GM21529 (cell line): ENCODE results near the gene CNTNAP1.

Experiments used
- ATAC-seq: cut with Tn5 transposase; IDR thresholded peaks from one replicate; pipeline ENCODE4 v1.9.1; 2021; ENCODE audit not compliant: unreplicated experiment

CNTNAP1 gene

GRCh38 chr17:42685831-42686230 is 3.5 kb downstream of the CNTNAP1 start:
- no peak for ATAC-seq

GRCh38 chr17:42686520-42687128 is 4.3 kb downstream of the CNTNAP1 start:
- ATAC-seq = no peak

DNA sequence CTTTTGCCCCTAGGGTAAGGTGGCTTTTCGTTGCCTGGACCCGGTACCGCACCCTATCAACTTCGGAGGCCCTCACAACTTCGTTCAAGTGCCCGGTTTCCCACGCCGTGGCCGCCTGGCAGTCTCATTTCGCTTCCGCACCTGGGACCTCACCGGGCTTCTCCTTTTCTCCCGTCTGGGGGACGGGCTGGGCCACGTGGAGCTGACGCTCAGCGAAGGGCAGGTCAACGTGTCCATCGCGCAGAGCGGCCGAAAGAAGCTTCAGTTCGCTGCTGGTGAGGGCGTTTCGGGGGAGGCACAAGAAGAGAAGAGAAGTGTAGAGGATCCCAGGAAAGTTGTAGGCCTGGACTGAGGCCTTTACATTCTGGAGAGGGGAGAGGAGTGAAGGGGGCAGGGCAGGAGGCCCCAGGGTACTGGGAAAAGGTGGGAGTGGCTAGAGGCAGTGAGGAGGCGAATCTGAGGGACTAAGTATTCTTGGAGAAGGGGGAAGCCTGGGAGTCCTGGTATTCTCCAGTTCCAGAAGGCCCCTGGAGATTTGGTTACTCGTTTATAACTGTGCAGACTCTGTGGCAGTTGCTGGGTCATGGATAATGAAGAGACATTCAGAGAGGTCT is 5.5 kb downstream of the CNTNAP1 start:
- ATAC-seq = no peak

- no peak for ATAC-seq
Observed at GRCh38 chr17:42690596-42690995, 8.3 kb downstream of the CNTNAP1 start.

DNA sequence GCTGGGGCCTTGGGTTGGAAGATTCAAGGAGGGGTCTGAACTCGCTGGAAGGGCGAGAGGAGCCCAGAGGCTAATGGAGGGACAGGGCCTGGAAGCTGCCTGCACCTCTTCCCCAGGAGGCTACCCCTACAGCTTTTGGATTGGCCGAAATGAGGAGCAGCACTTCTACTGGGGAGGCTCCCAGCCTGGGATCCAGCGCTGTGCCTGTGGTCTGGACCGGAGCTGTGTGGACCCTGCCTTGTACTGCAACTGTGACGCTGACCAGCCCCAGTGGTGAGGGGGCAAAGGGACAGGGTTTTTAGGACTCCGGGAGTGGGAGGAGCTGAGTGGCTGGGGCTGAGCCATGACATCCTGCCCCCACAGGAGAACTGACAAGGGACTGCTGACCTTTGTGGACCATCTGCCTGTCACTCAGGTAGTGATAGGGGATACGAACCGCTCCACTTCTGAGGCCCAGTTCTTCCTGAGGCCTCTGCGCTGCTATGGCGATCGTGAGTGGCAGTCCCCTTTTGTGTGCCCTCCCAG is 8.8 kb downstream of the CNTNAP1 start:
- no peak for ATAC-seq

GRCh38 chr17:42692489-42692888 is 10.2 kb downstream of the CNTNAP1 start:
- no peak for ATAC-seq

DNA sequence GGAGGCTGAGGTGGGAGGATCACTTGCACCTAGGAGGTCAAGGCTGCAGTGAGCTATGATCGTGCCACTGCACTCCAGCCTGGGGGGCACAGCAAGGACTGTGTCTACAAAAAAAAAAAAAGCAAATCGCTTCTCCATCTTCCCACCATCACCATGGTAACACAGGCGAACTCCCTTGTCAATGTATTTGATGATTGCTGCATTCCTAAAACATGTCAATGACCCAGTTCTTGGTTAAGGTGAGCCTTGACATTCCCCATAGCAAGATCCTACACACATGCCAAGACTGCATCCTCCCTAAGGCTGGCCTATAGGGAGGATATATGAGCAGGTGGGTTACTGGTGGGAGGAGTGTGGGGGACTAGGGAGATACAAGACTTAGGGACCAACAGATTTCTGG is 12.2 kb downstream of the CNTNAP1 start:
- no peak for ATAC-seq

GRCh38 chr17:42695500-42695899 is 13.2 kb downstream of the CNTNAP1 start:
- ATAC-seq = no peak

- no peak for ATAC-seq
Observed at GRCh38 chr17:42697108-42697811, 14.9 kb downstream of the CNTNAP1 start.

- no peak for ATAC-seq
Observed at GRCh38 chr17:42698736-42699414, 16.5 kb downstream of the CNTNAP1 start.

DNA sequence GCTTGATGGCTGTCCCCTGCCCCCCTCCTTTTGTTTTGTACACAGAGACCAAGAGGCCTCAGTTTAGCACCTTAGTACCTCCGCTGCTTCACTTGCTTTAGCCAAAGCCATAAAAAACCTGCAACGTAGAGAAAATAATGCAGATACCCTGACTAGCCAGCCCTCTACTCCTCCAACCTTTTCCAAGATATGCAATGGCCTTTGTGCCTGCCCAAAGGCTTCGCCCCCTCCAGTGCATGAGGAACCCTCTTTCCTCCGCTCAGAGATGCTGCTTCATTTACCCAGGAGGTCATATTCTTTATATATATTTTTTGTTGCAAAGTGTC is 17.0 kb downstream of the CNTNAP1 start:
- no peak for ATAC-seq

DNA sequence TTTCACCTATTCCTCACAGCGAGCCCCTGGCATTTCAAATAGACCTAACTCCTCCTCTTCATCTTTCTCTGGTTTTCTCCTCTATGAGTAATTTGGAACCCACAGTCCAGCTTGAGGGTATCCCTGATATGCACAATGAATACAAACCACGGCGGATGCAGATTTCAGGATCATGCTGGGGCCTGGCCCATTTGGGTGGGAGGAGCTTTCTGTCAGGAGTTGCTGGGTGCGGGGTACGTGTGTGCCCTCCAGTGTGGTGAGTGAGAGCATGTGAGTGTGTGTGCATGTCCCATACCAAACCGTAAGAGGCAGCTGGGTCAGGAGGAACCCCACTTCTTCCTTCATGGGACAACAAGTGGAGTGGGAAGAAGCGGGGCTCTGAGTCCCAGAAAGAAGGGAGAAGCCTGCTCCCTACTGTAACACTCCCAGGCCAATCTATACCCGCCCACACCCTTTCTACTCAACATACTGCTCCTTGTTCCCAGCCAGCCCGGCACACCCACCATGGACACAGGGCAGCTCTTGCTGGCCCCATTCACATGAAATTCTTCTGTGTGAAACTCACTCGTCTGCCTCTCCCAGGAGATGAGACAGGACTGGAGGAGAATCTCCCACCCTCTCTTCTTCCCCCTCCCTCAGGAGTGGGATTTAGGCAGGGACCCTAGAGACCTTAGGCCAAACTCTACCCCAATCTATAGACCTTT is 18.4 kb downstream of the CNTNAP1 start:
- no peak for ATAC-seq

- no peak for ATAC-seq
Observed at GRCh38 chr17:42702446-42702845, 20.1 kb downstream of the CNTNAP1 start.

DNA sequence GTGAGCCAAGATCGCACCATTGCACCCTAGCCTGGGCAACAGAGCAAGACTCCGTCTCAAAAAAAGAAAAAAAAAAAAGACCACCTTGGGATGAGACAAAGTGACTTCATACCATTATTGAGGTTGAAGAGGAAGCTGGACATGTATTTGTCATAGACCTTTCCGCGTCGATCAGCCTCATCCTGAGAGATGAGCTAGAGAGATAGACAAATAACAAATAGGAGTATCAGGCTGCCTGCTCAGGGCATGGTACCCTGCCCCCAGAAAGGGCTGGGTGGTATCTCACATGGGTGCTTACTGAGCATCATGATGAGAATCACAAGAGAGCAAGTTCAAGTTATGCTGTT is 22.1 kb downstream of the CNTNAP1 start:
- no peak for ATAC-seq

DNA sequence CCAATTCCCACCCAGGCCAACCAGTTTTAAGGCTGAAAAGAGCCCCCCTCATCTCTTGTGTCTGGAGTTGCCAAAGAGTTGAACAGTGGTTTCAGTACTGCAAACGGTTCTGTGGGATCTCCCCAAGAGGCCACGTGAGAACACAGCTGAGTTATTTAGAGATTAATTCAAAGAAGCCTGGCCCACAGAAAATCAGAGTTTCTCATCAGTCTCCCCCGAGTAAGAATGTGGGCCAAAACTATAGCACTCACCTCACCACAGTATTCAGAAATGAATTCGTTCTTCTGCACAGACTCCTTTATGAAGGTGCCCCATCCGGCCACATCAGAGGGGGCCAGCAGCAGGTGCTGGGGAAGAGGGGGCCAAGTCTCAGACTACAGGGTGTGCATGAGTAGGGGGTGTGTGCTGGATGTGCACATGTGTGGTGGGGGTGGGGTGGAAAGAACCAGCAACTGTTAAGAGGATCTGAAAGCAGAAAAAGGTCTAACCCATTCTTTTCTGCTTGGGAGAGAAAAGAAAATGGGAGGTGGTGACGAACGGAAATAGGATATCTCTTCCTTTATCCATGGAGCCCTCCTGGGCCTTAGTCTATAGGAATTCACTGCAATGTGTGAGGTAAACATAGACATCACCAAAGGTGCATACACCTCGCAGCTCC is 22.6 kb downstream of the CNTNAP1 start:
- ATAC-seq = peak; percentile 84

GRCh38 chr17:42706732-42707131 is 24.4 kb downstream of the CNTNAP1 start:
- ATAC-seq = no peak

- ATAC-seq = no peak
Observed at GRCh38 chr17:42708588-42708987, 26.3 kb downstream of the CNTNAP1 start.

DNA sequence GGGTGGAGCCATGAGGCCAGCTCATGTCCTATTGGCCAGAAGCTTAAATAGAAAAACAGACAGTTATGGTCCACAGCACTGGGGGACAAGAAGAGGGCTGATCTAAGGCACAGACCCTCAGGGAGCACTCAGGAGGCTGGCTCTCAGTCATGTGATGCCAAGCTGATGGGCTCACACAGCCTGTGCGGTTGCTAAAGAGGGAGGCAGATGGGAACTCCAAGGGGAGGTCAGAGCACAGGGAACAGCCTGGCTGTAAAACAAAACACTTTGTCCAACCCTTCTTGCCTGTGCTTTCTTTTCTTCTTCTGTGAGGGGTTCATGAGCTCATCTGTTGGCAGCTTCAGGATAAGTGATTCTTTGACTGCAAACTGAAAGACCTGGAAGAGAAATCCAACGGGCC is 27.2 kb downstream of the CNTNAP1 start:
- ATAC-seq = no peak

- ATAC-seq = no peak
Observed at GRCh38 chr17:42720996-42721583, 38.8 kb downstream of the CNTNAP1 start.

- no peak for ATAC-seq
Observed at GRCh38 chr17:42723636-42724035, 41.3 kb downstream of the CNTNAP1 start.
